HCT116 (cell line): ENCODE measurements around the gene TMSB4X. TPM values are rescaled to one million over a fixed set of nuclear protein-coding genes. Genes with fewer than 3 reads are reported as not detected.

Experiments used
- ATAC-seq: fragments of 200-7000 bp; cut with Tn5 transposase; 2 replicates; pipeline ENCODE4 v1.9.1; 2020; ENCODE audit warnings: mild to moderate bottlenecking, moderate library complexity
- BruUV-seq: library from RNA; stranded (reverse); fragments of 400-500 nt; replicated peaks from 2 replicates; lab custom pipeline; 2021; lab: Mats Ljungman, UMichigan
- CTCF ChIA-PET: fragments of 300-600 bp; sonication (Branson Sonifier 250); formaldehyde crosslinking; loops from one replicate; lab custom pipeline; 2021; ENCODE audit warnings: antibody characterized with exemption; lab: Charles Lee
- POLR2A ChIA-PET: fragments of 300-600, 350-600 bp; sonication (Branson Sonifier 250); formaldehyde crosslinking; loops from one replicate; lab custom pipeline; 2021; ENCODE audit warnings: antibody characterized with exemption; lab: Charles Lee
- RAD21 ChIA-PET, 2 experiments: fragments of 300-600 bp; sonication (Branson Sonifier 250); formaldehyde crosslinking; loops; one replicate each; lab custom pipeline; 2023; ENCODE audit warnings: low total read pairs in 2 of 2; ENCODE audit not compliant: uncharacterized antibody in 2 of 2, unreplicated experiment in 2 of 2, low non-redundant PET in 1 of 2; lab: Charles Lee
- DNase-seq: peaks from one replicate; pipeline ENCODE4 v3.0.0-alpha.2; 2010; ENCODE audit warnings: low read depth, low spot score
- H2AFZ ChIP-seq: fragments of 200-600 bp; shearing (Covaris generic), sonication (generic); 2 replicates; pipeline ENCODE4 v1.6.1; 2017; ENCODE audit warnings: low read depth, mixed run types, mixed read lengths, antibody characterized with exemption, low read length; ENCODE audit not compliant: poor library complexity, severe bottlenecking
- H3K27ac ChIP-seq: 2 replicates; pipeline ENCODE4 v1.5.1; 2012; ENCODE audit warnings: low read depth, low read length
- H3K27me3 ChIP-seq: fragments of 200-600 bp; sonication (generic); 2 replicates; pipeline ENCODE4 v1.6.1; 2016; ENCODE audit warnings: mixed run types, low read length, mixed read lengths; ENCODE audit not compliant: insufficient read depth
- H3K36me3 ChIP-seq, 2 experiments: fragments of 200-500 bp in 1 of 2; fragments of 200-600 bp in 1 of 2; sonication (Bioruptor generic) in 1 of 2; sonication (generic) in 1 of 2; 2 replicates each; pipeline versions ENCODE4 v1.5.1 to v1.6.1; 2014 to 2016; ENCODE audit warnings: low read length in 2 of 2, inconsistent platforms in 1 of 2, mixed read lengths in 1 of 2, mixed run types in 1 of 2; ENCODE audit not compliant: insufficient read depth in 2 of 2, control insufficient read depth in 1 of 2
- H3K4me1 ChIP-seq, 2 experiments: fragments of 200-600 bp in 1 of 2; sonication (generic) in 1 of 2; 2 replicates each; pipeline versions ENCODE4 v1.5.1 to v1.6.1; 2012 to 2017; ENCODE audit warnings: low read length in 2 of 2, inconsistent platforms in 1 of 2, mild to moderate bottlenecking in 1 of 2, mixed read lengths in 1 of 2, mixed run types in 1 of 2, moderate library complexity in 1 of 2; ENCODE audit not compliant: insufficient read depth in 2 of 2, control insufficient read depth in 1 of 2
- H3K4me2 ChIP-seq: fragments of 200-600 bp; sonication (generic); 2 replicates; pipeline ENCODE4 v1.6.1; 2017; ENCODE audit warnings: mixed run types, low read length, mixed read lengths
- H3K4me3 ChIP-seq, 2 experiments: fragments of 200-600 bp in 1 of 2; sonication (generic) in 1 of 2; replicated peaks in 1 of 2; 2 replicates each; pipeline ENCODE4 v1.5.1; 2011 to 2016; ENCODE audit warnings: low read length in 2 of 2, control low read depth in 1 of 2, low read depth in 1 of 2, mild to moderate bottlenecking in 1 of 2, mixed read lengths in 1 of 2, mixed run types in 1 of 2
- H3K79me2 ChIP-seq: fragments of 200-600 bp; sonication (generic); 2 replicates; pipeline ENCODE4 v1.6.1; 2017; ENCODE audit warnings: mild to moderate bottlenecking, mixed run types, low read length, moderate library complexity, mixed read lengths; ENCODE audit not compliant: insufficient read depth
- H3K9ac ChIP-seq: fragments of 200-600 bp; sonication (generic); 2 replicates; pipeline ENCODE4 v1.6.1; 2016; ENCODE audit warnings: low read length, mixed read lengths
- H3K9me2 ChIP-seq: fragments of 200-600 bp; sonication (generic), shearing (Covaris generic); 2 replicates; pipeline ENCODE4 v1.6.1; 2017; ENCODE audit warnings: mixed run types, mild to moderate bottlenecking, moderate library complexity; ENCODE audit not compliant: insufficient read depth
- H3K9me3 ChIP-seq, 2 experiments: fragments of 200-500 bp in 1 of 2; fragments of 200-600 bp in 1 of 2; sonication (Bioruptor generic) in 1 of 2; sonication (generic) in 1 of 2; 2 replicates each; pipeline ENCODE4 v1.6.1; 2014 to 2017; ENCODE audit warnings: low read length in 2 of 2, mixed read lengths in 2 of 2, inconsistent platforms in 1 of 2, low read depth in 1 of 2, mild to moderate bottlenecking in 1 of 2, mixed run types in 1 of 2, moderate library complexity in 1 of 2; ENCODE audit not compliant: control insufficient read depth in 1 of 2, insufficient read depth in 1 of 2
- H4K20me1 ChIP-seq: fragments of 200-600 bp; sonication (generic), shearing (Covaris generic); 2 replicates; pipeline ENCODE4 v1.6.1; 2017; ENCODE audit warnings: mixed run types, mild to moderate bottlenecking, moderate library complexity; ENCODE audit not compliant: insufficient read depth
- CBX3 ChIP-seq: IDR thresholded peaks from 2 replicates; pipeline ENCODE4 v1.6.1; 2012; ENCODE audit warnings: low read depth
- CEBPB ChIP-seq: IDR thresholded peaks from 2 replicates; pipeline ENCODE4 v1.6.1; 2012; ENCODE audit warnings: low read depth
- EZH2 ChIP-seq: fragments of 200-600 bp; sonication (generic); IDR thresholded peaks from 2 replicates; pipeline ENCODE4 v1.6.1; 2017; ENCODE audit warnings: antibody characterized with exemption, mixed run types
- EZH2phosphoT487 ChIP-seq: fragments of 200-600 bp; IDR thresholded peaks from 2 replicates; pipeline ENCODE4 v1.6.1; 2018; ENCODE audit warnings: antibody characterized with exemption, borderline replicate concordance
- JUND ChIP-seq: IDR thresholded peaks from 2 replicates; pipeline ENCODE4 v1.6.1; 2012
- POLR2A ChIP-seq: IDR thresholded peaks from 2 replicates; pipeline ENCODE4 v1.7.0; 2011; ENCODE audit warnings: borderline replicate concordance; ENCODE audit not compliant: insufficient read depth, insufficient read length; ENCODE audit errors: extremely low read depth
- POLR2AphosphoS5 ChIP-seq: IDR thresholded peaks from 2 replicates; pipeline ENCODE4 v1.6.1; 2011; ENCODE audit warnings: mild to moderate bottlenecking, low read depth, low read length, moderate library complexity
- SP1 ChIP-seq: IDR thresholded peaks from 2 replicates; pipeline ENCODE4 v1.6.1; 2012; ENCODE audit warnings: low read depth
- SRF ChIP-seq: IDR thresholded peaks from 2 replicates; pipeline ENCODE4 v1.6.1; 2012; ENCODE audit warnings: low read depth
- YY1 ChIP-seq: IDR thresholded peaks from 2 replicates; pipeline ENCODE4 v1.6.1; 2011; ENCODE audit warnings: low read length, low read depth, moderate library complexity, mild to moderate bottlenecking; ENCODE audit not compliant: insufficient replicate concordance; ENCODE audit errors: extremely low read depth
- ZFX ChIP-seq: fragments of 450-650 bp; IDR thresholded peaks from 2 replicates; pipeline ENCODE4 v1.6.1; 2017
- intact Hi-C: fragments of 100-400 bp; cut with micrococcal nuclease; formaldehyde crosslinking; loops from 2 replicates; pipeline ENCODE4 v1.10.0; 2022
- total RNA-seq: library from RNA; stranded (reverse); gene quantifications from one replicate; pipeline ENCODE4 v1.2.1, GENCODE V29; 2021; ENCODE audit not compliant: unreplicated experiment
- TF ChIP-seq, protein P1 (sequence below), 3 experiments: fragments of 200-600 bp in 1 of 3; sonication (generic) in 1 of 3; IDR thresholded peaks in 2 of 3; conservative IDR thresholded peaks in 1 of 3; 2 replicates each; pipeline ENCODE4 v1.5.1; 2012 to 2017; ENCODE audit warnings: low read depth in 2 of 3, low read length in 2 of 3, antibody characterized with exemption in 1 of 3, borderline replicate concordance in 1 of 3, control low read depth in 1 of 3, mild to moderate bottlenecking in 1 of 3, mixed read lengths in 1 of 3, mixed run types in 1 of 3, moderate library complexity in 1 of 3; ENCODE audit not compliant: insufficient read depth in 1 of 3
- TF ChIP-seq, protein P2 (sequence below): IDR thresholded peaks from 2 replicates; pipeline ENCODE4 v1.6.1; 2012

TMSB4X gene
- total RNA-seq, 1 experiment from 2014 or later: 407 TPM

DNA sequence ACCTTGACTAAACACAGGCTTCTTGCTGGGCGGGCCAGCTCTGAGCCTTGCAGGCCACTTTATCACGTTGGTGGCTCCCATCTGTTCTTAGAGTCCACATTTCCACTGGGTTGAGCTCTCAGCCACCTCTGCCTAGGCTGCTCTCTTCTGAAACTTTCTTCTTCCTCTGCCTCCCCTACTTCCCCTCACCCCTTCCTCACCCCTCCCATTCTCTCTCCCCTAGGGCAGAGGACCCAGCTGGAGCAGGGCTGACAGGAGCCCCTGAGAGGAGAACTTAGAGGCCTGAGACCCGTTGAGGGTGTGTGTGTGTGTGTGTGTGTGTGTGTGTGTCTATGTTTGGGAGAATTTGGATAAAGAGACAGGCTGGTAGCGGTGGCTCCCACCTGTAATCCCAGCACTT is 19.9 kb upstream of the TMSB4X start:
- no peak overlapping the region for H2AFZ ChIP-seq
- no peaks in the 10 kb centered on the region for H3K36me3 ChIP-seq
- no peak overlapping the region for H3K9ac ChIP-seq
- H3K9me2 ChIP-seq: no peaks in the 10 kb centered on the region
- no peak overlapping the region for H3K27ac ChIP-seq
- no peaks in the 10 kb centered on the region for H3K27me3 ChIP-seq
- RAD21 ChIA-PET: interaction anchor here in 1 of 2 experiments (0.7 kb wide), 1 partner anchor 24 kb away, joined by 3 read pairs; no protein-coding TSS in a partner anchor
- POLR2A ChIA-PET: interaction anchor here (0.6 to 1.8 kb wide), 2 partner anchors 8 to 273 kb away, joined by 3 to 4 read pairs; no protein-coding TSS in a partner anchor
- TF ChIP-seq SRF (no peak), CBX3 (no peak), POLR2A (no peak)
- H4K20me1 ChIP-seq: no peaks in the 10 kb centered on the region
- no peak overlapping the region for H3K4me3 ChIP-seq
- intact Hi-C loops: loop anchor here (10.0 kb wide), 1 partner anchor 1080 kb away; no protein-coding TSS in a partner anchor
- DNase-seq (no peak), ATAC-seq (no peak)
- H3K4me2 ChIP-seq: no peak overlapping the region
- CTCF ChIA-PET: interaction anchor here (2.1 kb wide), 1 partner anchor 8 kb away, joined by 9 read pairs; no protein-coding TSS in a partner anchor
- no peaks in the 10 kb centered on the region for H3K79me2 ChIP-seq
- peaks cover 14 to 18% of the 10 kb centered on the region in 2 experiments for H3K4me1 ChIP-seq
- no peaks in the 10 kb centered on the region for H3K9me3 ChIP-seq
- no TSS peak for BruUV-seq

DNA sequence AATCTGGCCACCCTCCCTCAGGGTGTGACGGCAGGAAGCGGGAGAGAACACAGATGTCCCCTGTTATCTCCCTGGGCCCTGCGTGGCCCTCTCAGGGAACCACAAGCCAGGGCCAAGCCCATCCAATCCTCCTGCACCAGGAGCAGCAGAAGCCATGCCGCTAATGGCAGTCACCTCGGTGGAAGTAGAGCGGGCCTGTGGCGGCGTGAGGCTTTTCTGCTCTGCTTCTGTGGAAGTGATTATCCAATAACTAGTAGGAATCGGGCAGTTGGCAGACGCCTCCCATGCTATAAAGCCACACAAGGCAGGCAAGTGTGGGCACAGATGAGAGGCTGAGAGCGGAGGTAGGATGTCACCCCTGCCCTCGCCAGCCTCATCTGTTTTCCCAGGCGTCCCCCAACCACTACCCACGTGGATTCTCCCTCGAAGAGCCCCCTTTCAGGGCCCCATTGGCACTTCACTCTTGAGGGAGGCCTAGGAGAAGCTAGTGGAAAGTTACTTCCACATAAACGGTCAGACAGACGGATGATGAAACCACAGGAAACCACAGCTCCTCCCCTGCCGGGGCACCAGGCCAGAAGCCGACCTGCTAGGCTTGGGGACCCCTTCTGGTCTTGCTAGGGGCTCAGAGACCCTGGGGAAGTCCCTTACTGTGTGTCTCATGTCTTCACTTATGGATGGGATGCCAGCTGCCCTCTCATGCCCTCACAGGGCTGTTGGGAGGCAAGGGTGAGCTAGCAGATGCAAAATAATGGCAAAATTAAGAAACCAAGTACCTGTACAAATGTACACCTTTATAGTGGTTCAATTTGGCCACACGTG is 18.8 kb upstream of the TMSB4X start:
- RAD21 ChIA-PET: no interaction called here
- peak; percentile 65 for ATAC-seq
- no peaks in the 10 kb centered on the region for H3K9me3 ChIP-seq
- peak overlapping the region; percentile 68 for H2AFZ ChIP-seq
- no peak overlapping the region for H3K4me3 ChIP-seq
- POLR2A ChIA-PET: interaction anchor here (1.1 to 1.8 kb wide), 3 partner anchors 9 to 23 kb away, joined by 4 to 5 read pairs (median 4); partner anchors contain the start of gene TMSB4X
- CTCF ChIA-PET: interaction anchor here (1.5 to 2.1 kb wide), 2 partner anchors 9 to 532 kb away, joined by 5 to 9 read pairs; no protein-coding TSS in a partner anchor
- no peaks in the 10 kb centered on the region for H4K20me1 ChIP-seq
- peaks cover 14 to 18% of the 10 kb centered on the region in 2 experiments for H3K4me1 ChIP-seq
- DNase-seq: peak; percentile 46
- H3K27me3 ChIP-seq: no peaks in the 10 kb centered on the region
- peak overlapping the region; percentile 50 for H3K9ac ChIP-seq
- BruUV-seq: TSS peak; percentile 94
- H3K79me2 ChIP-seq: no peaks in the 10 kb centered on the region
- intact Hi-C loops: loop anchor here (10.0 kb wide), 1 partner anchor 1079 kb away; no protein-coding TSS in a partner anchor
- peak overlapping the region; percentile 85 for H3K27ac ChIP-seq
- H3K4me2 ChIP-seq: peak overlapping the region; percentile 63
- no peaks in the 10 kb centered on the region for H3K36me3 ChIP-seq
- H3K9me2 ChIP-seq: no peaks in the 10 kb centered on the region
- peak; percentile 86 for TF ChIP-seq CEBPB
- peak; percentile 63 for TF ChIP-seq SP1
- TF ChIP-seq CBX3: no peak
- TF ChIP-seq, protein P1, sequence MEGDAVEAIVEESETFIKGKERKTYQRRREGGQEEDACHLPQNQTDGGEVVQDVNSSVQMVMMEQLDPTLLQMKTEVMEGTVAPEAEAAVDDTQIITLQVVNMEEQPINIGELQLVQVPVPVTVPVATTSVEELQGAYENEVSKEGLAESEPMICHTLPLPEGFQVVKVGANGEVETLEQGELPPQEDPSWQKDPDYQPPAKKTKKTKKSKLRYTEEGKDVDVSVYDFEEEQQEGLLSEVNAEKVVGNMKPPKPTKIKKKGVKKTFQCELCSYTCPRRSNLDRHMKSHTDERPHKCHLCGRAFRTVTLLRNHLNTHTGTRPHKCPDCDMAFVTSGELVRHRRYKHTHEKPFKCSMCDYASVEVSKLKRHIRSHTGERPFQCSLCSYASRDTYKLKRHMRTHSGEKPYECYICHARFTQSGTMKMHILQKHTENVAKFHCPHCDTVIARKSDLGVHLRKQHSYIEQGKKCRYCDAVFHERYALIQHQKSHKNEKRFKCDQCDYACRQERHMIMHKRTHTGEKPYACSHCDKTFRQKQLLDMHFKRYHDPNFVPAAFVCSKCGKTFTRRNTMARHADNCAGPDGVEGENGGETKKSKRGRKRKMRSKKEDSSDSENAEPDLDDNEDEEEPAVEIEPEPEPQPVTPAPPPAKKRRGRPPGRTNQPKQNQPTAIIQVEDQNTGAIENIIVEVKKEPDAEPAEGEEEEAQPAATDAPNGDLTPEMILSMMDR (IDR thresholded peaks at IDR 0.05 in 2 of 3, conservative IDR thresholded peaks at IDR 0.05 in 1 of 3; ENCODE audit: borderline replicate concordance in 1 of 3, insufficient read depth in 1 of 3, low read depth in 2 of 3, low read length in 2 of 3): no peak
- TF ChIP-seq YY1: no peak
- TF ChIP-seq EZH2phosphoT487: no peak
- TF ChIP-seq POLR2AphosphoS5: no peak; the same call in 1 of the 2 replicates
- peak; percentile 37 for TF ChIP-seq ZFX
- TF ChIP-seq POLR2A: peak; percentile 3
- TF ChIP-seq JUND: no peak
- TF ChIP-seq, protein P2, sequence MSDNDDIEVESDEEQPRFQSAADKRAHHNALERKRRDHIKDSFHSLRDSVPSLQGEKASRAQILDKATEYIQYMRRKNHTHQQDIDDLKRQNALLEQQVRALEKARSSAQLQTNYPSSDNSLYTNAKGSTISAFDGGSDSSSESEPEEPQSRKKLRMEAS: peak; percentile 47; the same call in 1 of the 2 replicates
- no peak for TF ChIP-seq EZH2
